Measurements from ENCODE around the gene ASB16. TPM values are rescaled to one million over a fixed set of nuclear protein-coding genes. Genes with fewer than 3 reads are reported as not detected.

The ASB16 gene
- polyA plus RNA-seq, 1 of the 3 experiments (the other 2 are of a cell fraction), result not detected

GRCh38 chr17:44186307-44187130, 16.0 kb downstream of the ASB16 start, which contains the start of gene TMUB2:
Gene TMUB2, plus strand, starts transcription at chr17:44186972. Its CDS starts 737 bp downstream, at chr17:44187709.
- Histone ChIP-seq H3K9me3 (no peaks in the 10 kb centered on the region), H2AFZ (ENCODE audit: low read depth) (peak within 1 kb of the TSS; percentile 95), H3K27me3 (ENCODE audit: insufficient read depth) (no peaks in the 10 kb centered on the region), H3F3A (replicated peaks; ENCODE audit: insufficient read depth) (peaks cover 26% of the 10 kb centered on the region), H3K36me3 (replicated peaks in 1 of 2; ENCODE audit: control insufficient read depth in 1 of 2, insufficient read depth in 2 of 2, low read length in 1 of 2) (peaks cover 19 to 22% of the 10 kb centered on the region in 2 experiments), H3K79me2 (ENCODE audit: insufficient read depth) (peaks cover 66% of the 10 kb centered on the region), H3K9me2 (no peaks in the 10 kb centered on the region), H3K4me3 (ENCODE audit: low read depth in 2 of 2, low read length in 1 of 2) (peak within 1 kb of the TSS; percentile 88 to 95), H3K4me1 (ENCODE audit: control insufficient read depth in 1 of 2, insufficient read depth in 2 of 2, low read depth in 1 of 2, low read length in 1 of 2) (peaks cover 8 to 16% of the 10 kb centered on the region in 2 experiments; a peak in 2 of 4 replicates), H3K27ac (ENCODE audit: low read depth in 2 of 2, low read length in 1 of 2) (peak within 1 kb of the TSS; percentile 86 to 96), H3K4me2 (peak within 1 kb of the TSS; percentile 83), H3K9ac (peak within 1 kb of the TSS; percentile 93), H4K20me1 (ENCODE audit: insufficient read depth) (peaks cover 5% of the 10 kb centered on the region; the same call in 1 of the 2 replicates)
- 2% methylated on average over 41 of the region's 50 CpGs for WGBS (ENCODE audit: low lambda C conversion rate)
- DNase-seq, result peak; percentile 100
- POLR2A ChIA-PET, result interaction anchor here (0.5 to 1.5 kb wide), 13 partner anchors 8 to 503 kb away, joined by 3 to 7 read pairs (median 3); partner anchors contain the start of genes ASB16, CCDC43, HDAC5 and LSM12
- CTCF ChIA-PET, result interaction anchor here (0.7 to 4.1 kb wide), 15 partner anchors 9 to 243 kb away, joined by 3 to 31 read pairs (median 4); partner anchors contain the start of genes ASB16 and GRN
- no peak for TF ChIP-seq FOSL2 (IDR thresholded peaks at IDR 0.05; ENCODE audit: borderline replicate concordance, low read depth)
- peak; percentile 35; the same call in 1 of the 2 replicates for TF ChIP-seq PBX3 (IDR thresholded peaks at IDR 0.05)
- TF ChIP-seq NRF1 (IDR thresholded peaks at IDR 0.05; ENCODE audit: low read depth, low read length), result peak; percentile 45
- TF ChIP-seq IRF3 (IDR thresholded peaks at IDR 0.05; ENCODE audit: low read depth, low read length), result no peak
- no peak for TF ChIP-seq MEF2A (IDR thresholded peaks at IDR 0.05; ENCODE audit: borderline replicate concordance, low read depth)
- peak; percentile 99 for TF ChIP-seq GABPA (IDR thresholded peaks at IDR 0.05; ENCODE audit: low read depth)
- no peak for TF ChIP-seq EZH2phosphoT487 (IDR thresholded peaks at IDR 0.05; ENCODE audit: borderline replicate concordance, low read depth)
- TF ChIP-seq FOXM1 (IDR thresholded peaks at IDR 0.05; ENCODE audit: low read depth), result no peak
- peak; percentile 55; the same call in 1 of the 2 replicates for TF ChIP-seq YY1 (IDR thresholded peaks at IDR 0.05; ENCODE audit: low read depth)
- TF ChIP-seq MXI1 (IDR thresholded peaks at IDR 0.05; ENCODE audit: low read depth, low read length), result peak; percentile 88
- TF ChIP-seq RXRA (IDR thresholded peaks at IDR 0.05; ENCODE audit: borderline replicate concordance, low read depth), result no peak
- no peak; a peak in 1 of 4 replicates for TF ChIP-seq EP300 (IDR thresholded peaks at IDR 0.05; ENCODE audit: borderline replicate concordance in 1 of 2, low read depth in 1 of 2, low read length in 1 of 2)
- TF ChIP-seq TEAD4 (IDR thresholded peaks at IDR 0.05; ENCODE audit: borderline replicate concordance, insufficient read depth), result no peak
- TF ChIP-seq SMC3 (IDR thresholded peaks at IDR 0.05; ENCODE audit: low read depth, low read length), result no peak
- peak; percentile 34 for TF ChIP-seq CHD2 (IDR thresholded peaks at IDR 0.05; ENCODE audit: low read length, partially characterized antibody)
- no peak for TF ChIP-seq CTCF (IDR thresholded peaks at IDR 0.05)
- no peak for TF ChIP-seq ZBTB33 (IDR thresholded peaks at IDR 0.05; ENCODE audit: borderline replicate concordance, low read depth)
- 0 out of 2 replicates have a peak, but pooled peaks have one; percentile 54 for TF ChIP-seq MAX (IDR thresholded peaks at IDR 0.05; ENCODE audit: low read depth)
- TF ChIP-seq FOXJ3 (CRISPR knock-in tag; IDR thresholded peaks at IDR 0.05), result no peak
- TF ChIP-seq SIN3A (IDR thresholded peaks at IDR 0.05; ENCODE audit: borderline replicate concordance, low read depth, low read length), result no peak
- TF ChIP-seq NFIC (IDR thresholded peaks at IDR 0.05; ENCODE audit: borderline replicate concordance), result no peak; the same call in 1 of the 2 replicates
- TF ChIP-seq USF1 (IDR thresholded peaks at IDR 0.05; ENCODE audit: borderline replicate concordance, low read depth), result no peak
- TF ChIP-seq USF2 (IDR thresholded peaks at IDR 0.05; ENCODE audit: borderline replicate concordance, low read depth, low read length), result no peak

Measured in SK-N-SH (cell line).